NB4 (cell line): ENCODE measurements around the gene SEPHS2.

Experiments used
- CTCF ChIP-seq: IDR thresholded peaks from one replicate; pipeline ENCODE4 v1.5.1; 2012; ENCODE audit warnings: low read depth, low read length
- POLR2A ChIP-seq: IDR thresholded peaks from 2 replicates; pipeline ENCODE4 v1.6.1; 2011; ENCODE audit warnings: mild to moderate bottlenecking; ENCODE audit not compliant: insufficient read length; ENCODE audit errors: extremely low read depth

- no peak for TF ChIP-seq CTCF
- TF ChIP-seq POLR2A, result no peak
These were observed 27.8 kb upstream of the SEPHS2 start for GRCh38 chr16:30473231-30474073.
